Measurements from ENCODE around the gene AGAP3. TPM values are rescaled to one million over a fixed set of nuclear protein-coding genes. Genes with fewer than 3 reads are reported as not detected.

Gene AGAP3
- total and polyA plus RNA-seq, 2 of the 4 experiments (the other 2 are of a cell fraction) = 35.3 to 93.9 TPM

GRCh38 chr7:151065516-151065915 lies 20.8 kb upstream of the AGAP3 start:
- H3K9me1 ChIP-seq (ENCODE audit: insufficient read depth, low read length) = peaks cover 8% of the 10 kb centered on the region; the same call in 1 of the 2 replicates
- 88% methylated on average over 11 of the region's 14 CpGs; no CpG with 5 or more reads in 1 of the 2 experiments for WGBS, 2 experiments (ENCODE audit: extremely low coverage in 2 of 2, insufficient read length in 1 of 2)
- no peak overlapping the region for H3K18ac ChIP-seq (ENCODE audit: low read depth, low read length)
- no peak overlapping the region for H4K91ac ChIP-seq (ENCODE audit: insufficient read depth, low read depth, low read length)
- peaks cover 32% of the 10 kb centered on the region for H3K4me1 ChIP-seq (ENCODE audit: control insufficient read depth, insufficient read depth, low read length)
- no peak overlapping the region for H2BK20ac ChIP-seq (ENCODE audit: low read depth, low read length)
- H2BK120ac ChIP-seq (ENCODE audit: low read depth, low read length) = no peak overlapping the region
- no TSS peak for BruUV-seq (replicated peaks)
- intact Hi-C loops (cut with micrococcal nuclease) = no loop called here
- H3K4ac ChIP-seq (ENCODE audit: low read depth, low read length) = no peak overlapping the region
- dilution Hi-C loops (cut with HindIII; ENCODE audit: low sequenced_read_pairs, unreplicated experiment) = no loop called here
- DNase-seq (no peak), ATAC-seq (ENCODE audit: low read depth) (no peak)
- no peak overlapping the region for H3K56ac ChIP-seq (ENCODE audit: extremely low read depth, insufficient read depth, low read length)
- peaks cover 32% of the 10 kb centered on the region for H4K20me1 ChIP-seq (ENCODE audit: insufficient read depth, low read length)
- H2AK5ac ChIP-seq (ENCODE audit: low read depth, low read length) = no peak overlapping the region
- ChIA-PET CTCF (no interaction called here), POLR2A (ENCODE audit: unreplicated experiment) (no interaction called here)
- no peak overlapping the region for H3K14ac ChIP-seq (replicated peaks; ENCODE audit: low read depth, low read length)
- H3K4me3 ChIP-seq (ENCODE audit: insufficient read depth, low read depth, low read length) = no peak overlapping the region
- no peak overlapping the region for H2AK9ac ChIP-seq (replicated peaks; ENCODE audit: low read depth, low read length, poor library complexity)
- H2BK15ac ChIP-seq (ENCODE audit: low read depth, low read length) = no peak overlapping the region
- peaks cover 24 to 57% of the 10 kb centered on the region in 2 experiments for H3K79me1 ChIP-seq (ENCODE audit: low read depth in 1 of 2, low read length in 2 of 2)
- H3K27me3 ChIP-seq (ENCODE audit: control insufficient read depth, insufficient read depth, low read length) = no peaks in the 10 kb centered on the region
- no peaks in the 10 kb centered on the region for H3K9me3 ChIP-seq (ENCODE audit: control insufficient read depth, insufficient read depth, low read length)
- H3K23ac ChIP-seq (ENCODE audit: low read depth, low read length) = no peak overlapping the region
- no peak overlapping the region for H4K5ac ChIP-seq (ENCODE audit: low read depth, low read length)
- no peak overlapping the region for H3K4me2 ChIP-seq (ENCODE audit: low read depth, low read length)
- no peak overlapping the region for H2AFZ ChIP-seq (replicated peaks; ENCODE audit: low read length, poor library complexity)
- H4K8ac ChIP-seq (ENCODE audit: low read depth in 2 of 2, low read length in 2 of 2) = no peak overlapping the region
- no peak overlapping the region for H3K9ac ChIP-seq (ENCODE audit: low read depth, low read length)
- H3K27ac ChIP-seq (ENCODE audit: insufficient read depth, low read length) = no peak overlapping the region
- TF ChIP-seq RCOR1 (IDR thresholded peaks at IDR 0.05; ENCODE audit: insufficient replicate concordance, low read length) (no peak), RAD21 (IDR thresholded peaks at IDR 0.05; ENCODE audit: low read length) (no peak), USF2 (IDR thresholded peaks at IDR 0.05; ENCODE audit: low read depth, low read length) (no peak), SMC3 (IDR thresholded peaks at IDR 0.05; ENCODE audit: low read depth, low read length) (no peak), NFE2L2 (IDR thresholded peaks at IDR 0.05; ENCODE audit: low read depth, low read length) (no peak), MAFK (IDR thresholded peaks at IDR 0.05; ENCODE audit: low read depth, low read length) (no peak), CHD1 (IDR thresholded peaks at IDR 0.05; ENCODE audit: low read depth, low read length) (no peak), MXI1 (IDR thresholded peaks at IDR 0.05; ENCODE audit: borderline replicate concordance, low read depth, low read length) (no peak), MAZ (IDR thresholded peaks at IDR 0.05; ENCODE audit: borderline replicate concordance, low read depth, low read length) (no peak), POLR2A (IDR thresholded peaks at IDR 0.05; ENCODE audit: low read depth, low read length) (no peak)
- TF ChIP-seq, protein P1, sequence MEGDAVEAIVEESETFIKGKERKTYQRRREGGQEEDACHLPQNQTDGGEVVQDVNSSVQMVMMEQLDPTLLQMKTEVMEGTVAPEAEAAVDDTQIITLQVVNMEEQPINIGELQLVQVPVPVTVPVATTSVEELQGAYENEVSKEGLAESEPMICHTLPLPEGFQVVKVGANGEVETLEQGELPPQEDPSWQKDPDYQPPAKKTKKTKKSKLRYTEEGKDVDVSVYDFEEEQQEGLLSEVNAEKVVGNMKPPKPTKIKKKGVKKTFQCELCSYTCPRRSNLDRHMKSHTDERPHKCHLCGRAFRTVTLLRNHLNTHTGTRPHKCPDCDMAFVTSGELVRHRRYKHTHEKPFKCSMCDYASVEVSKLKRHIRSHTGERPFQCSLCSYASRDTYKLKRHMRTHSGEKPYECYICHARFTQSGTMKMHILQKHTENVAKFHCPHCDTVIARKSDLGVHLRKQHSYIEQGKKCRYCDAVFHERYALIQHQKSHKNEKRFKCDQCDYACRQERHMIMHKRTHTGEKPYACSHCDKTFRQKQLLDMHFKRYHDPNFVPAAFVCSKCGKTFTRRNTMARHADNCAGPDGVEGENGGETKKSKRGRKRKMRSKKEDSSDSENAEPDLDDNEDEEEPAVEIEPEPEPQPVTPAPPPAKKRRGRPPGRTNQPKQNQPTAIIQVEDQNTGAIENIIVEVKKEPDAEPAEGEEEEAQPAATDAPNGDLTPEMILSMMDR (conservative IDR thresholded peaks at IDR 0.05; ENCODE audit: low read depth, low read length) = no peak
- H3K36me3 ChIP-seq (ENCODE audit: control insufficient read depth, insufficient read depth, low read length) = peaks cover 56% of the 10 kb centered on the region
- H2BK5ac ChIP-seq (ENCODE audit: low read depth, low read length, poor library complexity, severe bottlenecking) = no peak overlapping the region
- in situ Hi-C loops (cut with MboI; ENCODE audit: low sequenced_read_pairs) = no loop called here
